Parathyroid adenoma (tissue), 2 donors: ENCODE data around the gene RBM34.

Source experiments
- H2AFZ ChIP-seq: fragments of 300-600 bp; sonication (generic); one replicate; pipeline ENCODE4 v1.7.0; 2017; ENCODE audit warnings: antibody characterized with exemption, mild to moderate bottlenecking
- H3K27ac ChIP-seq: fragments of 300-600 bp; sonication (generic); one replicate; pipeline ENCODE4 v1.7.0; 2017
- H3K27me3 ChIP-seq: fragments of 300-600 bp; sonication (generic); one replicate; pipeline ENCODE4 v1.7.0; 2017; ENCODE audit warnings: low read length; ENCODE audit not compliant: control insufficient read depth, insufficient read depth
- H3K36me3 ChIP-seq: fragments of 300-600 bp; sonication (generic); one replicate; pipeline ENCODE4 v1.7.0; 2017; ENCODE audit warnings: low read length; ENCODE audit not compliant: control insufficient read depth, insufficient read depth
- H3K4me1 ChIP-seq: fragments of 300-600 bp; sonication (generic); one replicate; pipeline ENCODE4 v1.7.0; 2017; ENCODE audit warnings: control low read depth
- H3K4me2 ChIP-seq: fragments of 300-600 bp; sonication (generic); one replicate; pipeline ENCODE4 v1.7.0; 2017; ENCODE audit warnings: low read length
- H3K4me3 ChIP-seq: fragments of 300-600 bp; sonication (generic); one replicate; pipeline ENCODE4 v1.7.0; 2017; ENCODE audit warnings: low read depth, low read length
- H3K79me2 ChIP-seq: fragments of 300-600 bp; sonication (generic); one replicate; pipeline ENCODE4 v1.7.0; 2017; ENCODE audit warnings: control low read depth
- H3K9ac ChIP-seq: fragments of 300-600 bp; sonication (generic); one replicate; pipeline ENCODE4 v1.7.0; 2017; ENCODE audit warnings: mild to moderate bottlenecking
- H3K9me3 ChIP-seq: fragments of 300-600 bp; sonication (generic); one replicate; pipeline ENCODE4 v1.7.0; 2017; ENCODE audit warnings: low read length; ENCODE audit not compliant: control insufficient read depth
- TF ChIP-seq, protein P1 (sequence below): fragments of 300-600 bp; sonication (generic); IDR thresholded peaks from one replicate; pipeline ENCODE4 v1.7.0; 2017; ENCODE audit warnings: antibody characterized with exemption, mild to moderate bottlenecking
- donor health status: primary hyperparathyroidism.

The RBM34 gene

DNA sequence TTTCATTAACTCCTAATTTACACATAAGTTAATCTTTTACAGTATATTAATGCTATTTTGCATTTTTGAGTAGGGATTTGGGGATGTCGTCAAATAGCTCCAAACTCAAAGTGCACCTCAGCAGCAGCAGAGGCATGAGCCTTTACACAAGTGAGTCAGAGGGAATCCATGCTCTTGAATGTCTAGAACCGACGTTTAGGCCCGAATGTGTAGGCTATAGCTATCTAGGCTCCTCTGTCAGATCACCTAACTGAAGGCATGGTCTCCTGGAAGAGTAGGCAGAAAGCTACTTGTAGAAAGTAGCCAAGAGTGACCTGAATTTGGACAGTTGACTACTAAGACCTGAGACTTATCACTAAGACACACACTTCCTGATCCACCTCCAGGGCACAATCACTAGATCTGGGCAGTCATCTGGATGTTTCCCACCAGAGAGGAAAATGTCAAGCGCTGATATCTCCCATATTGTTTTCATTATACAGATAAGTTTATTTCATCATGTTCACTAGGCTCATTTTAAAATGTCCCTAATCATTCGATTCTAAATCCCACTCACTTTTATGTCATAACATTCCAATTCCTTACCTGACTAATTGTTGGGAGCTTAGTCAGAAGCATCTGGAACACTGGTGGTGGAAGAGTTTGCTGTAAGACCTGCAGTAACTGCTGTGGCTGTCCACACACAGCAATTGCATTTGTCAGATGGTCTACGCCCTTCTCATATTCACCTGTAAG, 47.7 kb downstream of the RBM34 start:
- TF ChIP-seq, protein P1, sequence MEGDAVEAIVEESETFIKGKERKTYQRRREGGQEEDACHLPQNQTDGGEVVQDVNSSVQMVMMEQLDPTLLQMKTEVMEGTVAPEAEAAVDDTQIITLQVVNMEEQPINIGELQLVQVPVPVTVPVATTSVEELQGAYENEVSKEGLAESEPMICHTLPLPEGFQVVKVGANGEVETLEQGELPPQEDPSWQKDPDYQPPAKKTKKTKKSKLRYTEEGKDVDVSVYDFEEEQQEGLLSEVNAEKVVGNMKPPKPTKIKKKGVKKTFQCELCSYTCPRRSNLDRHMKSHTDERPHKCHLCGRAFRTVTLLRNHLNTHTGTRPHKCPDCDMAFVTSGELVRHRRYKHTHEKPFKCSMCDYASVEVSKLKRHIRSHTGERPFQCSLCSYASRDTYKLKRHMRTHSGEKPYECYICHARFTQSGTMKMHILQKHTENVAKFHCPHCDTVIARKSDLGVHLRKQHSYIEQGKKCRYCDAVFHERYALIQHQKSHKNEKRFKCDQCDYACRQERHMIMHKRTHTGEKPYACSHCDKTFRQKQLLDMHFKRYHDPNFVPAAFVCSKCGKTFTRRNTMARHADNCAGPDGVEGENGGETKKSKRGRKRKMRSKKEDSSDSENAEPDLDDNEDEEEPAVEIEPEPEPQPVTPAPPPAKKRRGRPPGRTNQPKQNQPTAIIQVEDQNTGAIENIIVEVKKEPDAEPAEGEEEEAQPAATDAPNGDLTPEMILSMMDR, result no peak
- H3K36me3 ChIP-seq, result no peaks in the 10 kb centered on the region

DNA sequence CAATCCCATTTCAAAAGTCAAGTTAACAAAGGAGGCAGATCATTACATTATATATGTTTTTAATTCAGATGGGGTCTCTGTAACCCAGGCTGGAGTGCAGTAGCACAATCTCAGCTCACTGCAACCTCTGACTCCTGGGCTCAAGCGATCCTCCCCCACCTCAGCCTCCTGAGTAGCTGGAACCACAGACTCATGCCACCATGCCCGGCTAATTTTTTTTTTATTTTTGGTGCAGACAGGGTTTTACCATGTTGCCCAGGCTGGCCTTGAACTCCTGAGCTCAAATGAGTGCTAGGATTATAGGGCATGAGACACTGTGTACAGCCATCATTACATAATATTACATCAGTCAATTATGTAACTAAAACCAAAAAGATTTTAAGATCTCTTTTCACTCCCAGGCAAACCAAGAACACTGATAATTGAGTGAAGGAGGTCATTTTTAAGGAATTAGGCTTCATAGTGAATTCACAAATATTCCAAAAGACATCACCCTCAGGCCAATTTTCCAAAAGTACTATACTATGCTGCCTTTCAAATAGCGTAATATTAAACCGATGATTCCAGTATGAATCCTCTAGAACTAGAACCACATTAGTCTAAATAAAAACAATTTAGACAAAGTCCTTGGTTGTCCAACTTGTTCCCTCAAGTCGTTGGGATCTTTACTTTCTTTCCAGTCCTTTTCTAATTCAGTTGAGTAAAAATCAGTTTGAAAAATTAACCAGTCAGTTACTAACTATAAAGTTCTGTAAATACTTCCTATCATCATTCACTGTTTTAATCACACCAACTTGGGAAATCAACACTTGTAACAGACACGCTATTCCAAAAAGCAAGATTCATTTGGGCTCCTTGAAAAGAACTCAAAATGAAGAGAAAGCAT, 48.5 kb downstream of the RBM34 start:
- no peak overlapping the region for H3K4me3 ChIP-seq
- H3K9me3 ChIP-seq, result no peaks in the 10 kb centered on the region
- H3K4me2 ChIP-seq, result no peak overlapping the region
- no peaks in the 10 kb centered on the region for H3K27me3 ChIP-seq
- H3K79me2 ChIP-seq, result no peaks in the 10 kb centered on the region
- no peaks in the 10 kb centered on the region for H3K36me3 ChIP-seq
- TF ChIP-seq, protein P1, result no peak
- no peak overlapping the region for H2AFZ ChIP-seq
- H3K4me1 ChIP-seq, result no peaks in the 10 kb centered on the region
- no peak overlapping the region for H3K27ac ChIP-seq
- no peak overlapping the region for H3K9ac ChIP-seq

More for the DNA sequence above, 47.7 kb downstream of the RBM34 start:
- no peaks in the 10 kb centered on the region for H3K9me3 ChIP-seq
- H3K79me2 ChIP-seq, result no peaks in the 10 kb centered on the region
- no peak overlapping the region for H3K4me2 ChIP-seq
- no peaks in the 10 kb centered on the region for H3K4me1 ChIP-seq
- H3K27me3 ChIP-seq, result no peaks in the 10 kb centered on the region
- no peak overlapping the region for H2AFZ ChIP-seq
- H3K9ac ChIP-seq, result no peak overlapping the region
- no peak overlapping the region for H3K27ac ChIP-seq
- H3K4me3 ChIP-seq, result no peak overlapping the region

DNA sequence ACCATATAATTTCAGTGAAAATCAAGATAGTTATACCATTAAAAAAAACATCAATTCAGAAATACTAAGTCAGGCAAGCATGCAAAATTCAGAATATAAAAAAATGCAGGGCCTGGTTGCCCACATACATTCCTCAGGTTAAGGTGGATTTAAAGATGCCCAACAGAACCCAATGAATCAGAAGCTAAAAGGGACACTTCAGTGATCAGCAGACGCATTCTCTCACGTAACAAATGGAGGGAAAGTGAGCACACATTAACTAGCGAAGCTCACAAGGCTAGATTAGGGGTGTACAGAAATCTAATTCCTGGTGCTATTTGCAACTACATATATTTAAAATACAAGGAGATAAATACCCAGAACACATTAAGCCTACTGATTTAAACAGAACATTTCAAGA, 49.9 kb downstream of the RBM34 start:
- Histone ChIP-seq H3K9me3 (no peaks in the 10 kb centered on the region), H3K27me3 (no peaks in the 10 kb centered on the region), H3K79me2 (no peaks in the 10 kb centered on the region), H3K4me1 (no peaks in the 10 kb centered on the region), H2AFZ (no peak overlapping the region), H3K27ac (no peak overlapping the region), H3K4me2 (no peak overlapping the region), H3K4me3 (no peak overlapping the region), H3K9ac (no peak overlapping the region), H3K36me3 (no peaks in the 10 kb centered on the region)
- TF ChIP-seq, protein P1, result no peak

DNA sequence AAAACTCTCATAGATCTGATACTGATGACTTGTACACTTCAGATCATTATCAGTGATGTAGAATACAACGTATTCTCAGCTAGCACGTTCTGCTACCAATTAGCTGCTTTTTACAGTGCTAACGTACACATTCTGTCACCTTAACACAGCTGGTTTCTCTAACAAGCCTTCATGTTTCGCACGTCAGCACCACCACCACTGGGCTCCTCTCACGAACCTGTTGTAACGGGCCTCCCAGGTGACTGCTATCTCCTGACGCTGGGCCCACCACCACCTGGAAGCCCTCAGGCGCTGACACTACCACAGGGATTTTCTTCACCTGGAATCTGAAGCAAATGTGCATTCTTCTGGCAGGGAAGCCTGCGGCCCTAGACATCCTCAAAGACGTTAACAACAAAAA, 52.2 kb downstream of the RBM34 start:
- no peaks in the 10 kb centered on the region for H3K27me3 ChIP-seq
- TF ChIP-seq, protein P1, result no peak
- no peaks in the 10 kb centered on the region for H3K36me3 ChIP-seq
- no peak overlapping the region for H3K9ac ChIP-seq
- H3K4me2 ChIP-seq, result no peak overlapping the region
- no peak overlapping the region for H2AFZ ChIP-seq
- H3K4me3 ChIP-seq, result no peak overlapping the region
- no peak overlapping the region for H3K27ac ChIP-seq
- no peaks in the 10 kb centered on the region for H3K9me3 ChIP-seq
- H3K4me1 ChIP-seq, result no peaks in the 10 kb centered on the region
- no peaks in the 10 kb centered on the region for H3K79me2 ChIP-seq
